Measurements from ENCODE around the gene ANKRD9.
A peak's percentile ranks its signal among the peaks of the same experiment; 100 is the strongest.

ANKRD9 gene

GRCh38 chr14:102532204-102532658 is 22.7 kb upstream of the ANKRD9 start:
- peak; percentile 49 for DNase-seq (ENCODE audit: low read depth)
- H3K4me3 ChIP-seq (replicated peaks; ENCODE audit: low read depth, low read length) = no peak overlapping the region
- no peak for TF ChIP-seq CTCF (IDR thresholded peaks at IDR 0.05; ENCODE audit: low read length, missing control alignments)

GRCh38 chr14:102530828-102531478 is 21.4 kb upstream of the ANKRD9 start:
- H3K4me3 ChIP-seq (replicated peaks; ENCODE audit: low read depth, low read length) = no peak overlapping the region
- TF ChIP-seq CTCF (IDR thresholded peaks at IDR 0.05; ENCODE audit: low read length, missing control alignments) = no peak
- no peak for DNase-seq (ENCODE audit: low read depth)

- no peak for TF ChIP-seq CTCF (IDR thresholded peaks at IDR 0.05; ENCODE audit: low read length, missing control alignments)
- DNase-seq (ENCODE audit: low read depth) = no peak
- no peak overlapping the region for H3K4me3 ChIP-seq (replicated peaks; ENCODE audit: low read depth, low read length)
These were observed 19.0 kb upstream of the ANKRD9 start for GRCh38 chr14:102528431-102529170.

- TF ChIP-seq CTCF (IDR thresholded peaks at IDR 0.05; ENCODE audit: low read length, missing control alignments) = no peak
- no peak for DNase-seq (ENCODE audit: low read depth)
- peak overlapping the region; percentile 71 for H3K4me3 ChIP-seq (replicated peaks; ENCODE audit: low read depth, low read length)
These were observed 16.4 kb upstream of the ANKRD9 start for GRCh38 chr14:102525929-102526497.

- TF ChIP-seq CTCF (IDR thresholded peaks at IDR 0.05; ENCODE audit: low read length, missing control alignments) = no peak
- H3K4me3 ChIP-seq (replicated peaks; ENCODE audit: low read depth, low read length) = peak overlapping the region; percentile 71
- peak; percentile 75 for DNase-seq (ENCODE audit: low read depth)
These were observed 15.8 kb upstream of the ANKRD9 start for GRCh38 chr14:102525219-102525928.

GRCh38 chr14:102524451-102525218 is 15.1 kb upstream of the ANKRD9 start:
- TF ChIP-seq CTCF (IDR thresholded peaks at IDR 0.05; ENCODE audit: low read length, missing control alignments) = peak; percentile 95
- H3K4me3 ChIP-seq (replicated peaks; ENCODE audit: low read depth, low read length) = peak overlapping the region; percentile 71
- peak; percentile 99 for DNase-seq (ENCODE audit: low read depth)
